WTC11 (cell line): ENCODE results near the gene ADCY2. TPM values are rescaled to one million over a fixed set of nuclear protein-coding genes. Genes with fewer than 3 reads are reported as not detected.

Source experiments
- ATAC-seq: fragments of 200-7000 bp; cut with Tn5 transposase; 2 replicates; pipeline ENCODE4 v1.10.0; 2021; ENCODE audit warnings: mild to moderate bottlenecking, moderate library complexity
- CTCF ChIA-PET: fragments of 300-600 bp; sonication (Branson Sonifier 250); formaldehyde crosslinking; loops from one replicate; lab custom pipeline; 2021; ENCODE audit warnings: antibody characterized with exemption; lab: Charles Lee
- POLR2A ChIA-PET: fragments of 350-600 bp; sonication (Branson Sonifier 250); formaldehyde crosslinking; loops from one replicate; lab custom pipeline; 2021; ENCODE audit warnings: antibody characterized with exemption; lab: Charles Lee
- DNase-seq: peaks from one replicate; pipeline ENCODE4 v3.0.0; 2021; ENCODE audit warnings: low spot score
- H3K27ac Mint-ChIP-seq: 2 replicates; pipeline ENCODE4 v1.8.0; 2021; ENCODE audit warnings: mixed read lengths
- H3K27me3 Mint-ChIP-seq: 2 replicates; pipeline ENCODE4 v1.8.0; 2021; ENCODE audit warnings: low read depth, mild to moderate bottlenecking, moderate library complexity, mixed read lengths
- H3K36me3 Mint-ChIP-seq: 2 replicates; pipeline ENCODE4 v1.8.0; 2021; ENCODE audit warnings: mixed read lengths
- H3K4me1 Mint-ChIP-seq: 2 replicates; pipeline ENCODE4 v1.8.0; 2022; ENCODE audit warnings: mixed read lengths
- H3K4me3 Mint-ChIP-seq: 2 replicates; pipeline ENCODE4 v1.8.0; 2021; ENCODE audit warnings: mild to moderate bottlenecking, moderate library complexity, mixed read lengths
- H3K9me3 Mint-ChIP-seq: 2 replicates; pipeline ENCODE4 v1.8.0; 2021; ENCODE audit warnings: mixed read lengths
- CBFB ChIP-seq: sonication (generic); formaldehyde crosslinking; IDR thresholded peaks from 2 replicates; pipeline ENCODE4 v1.8.1; 2022; ENCODE audit warnings: mild to moderate bottlenecking, low read depth, missing genetic modification reagents
- CREM ChIP-seq: sonication (generic); formaldehyde crosslinking; IDR thresholded peaks from 2 replicates; pipeline ENCODE4 v1.8.1; 2022; ENCODE audit warnings: mild to moderate bottlenecking, missing genetic modification reagents, moderate library complexity
- ESRRA ChIP-seq: sonication (generic); formaldehyde crosslinking; IDR thresholded peaks from 2 replicates; pipeline ENCODE4 v1.8.1; 2022; ENCODE audit warnings: mild to moderate bottlenecking, missing genetic modification reagents, borderline replicate concordance
- GABPB1 ChIP-seq: sonication (generic); formaldehyde crosslinking; IDR thresholded peaks from 2 replicates; pipeline ENCODE4 v1.8.1; 2023; ENCODE audit warnings: mild to moderate bottlenecking, missing genetic modification reagents
- GTF2I ChIP-seq: fragments of 250-450 bp; sonication (Bioruptor Pico); conservative IDR thresholded peaks from 2 replicates; pipeline ENCODE4 v1.4.0; 2021; ENCODE audit warnings: mild to moderate bottlenecking
- PRDM15 ChIP-seq: sonication (generic); formaldehyde crosslinking; IDR thresholded peaks from 2 replicates; pipeline ENCODE4 v1.8.0; 2022; ENCODE audit warnings: missing genetic modification reagents
- PREB ChIP-seq: sonication (generic); formaldehyde crosslinking; IDR thresholded peaks from 2 replicates; pipeline ENCODE4 v1.8.1; 2022; ENCODE audit warnings: mild to moderate bottlenecking, missing genetic modification reagents, moderate library complexity, borderline replicate concordance
- PRRX2 ChIP-seq: fragments of 250-450 bp; sonication (Bioruptor Pico); IDR thresholded peaks from 2 replicates; pipeline ENCODE4 v1.8.0; 2021; ENCODE audit warnings: mild to moderate bottlenecking
- TEAD1 ChIP-seq: sonication (generic); formaldehyde crosslinking; IDR thresholded peaks from 2 replicates; pipeline ENCODE4 v1.8.0; 2022; ENCODE audit warnings: mild to moderate bottlenecking, missing genetic modification reagents
- TP53 ChIP-seq: sonication (generic); formaldehyde crosslinking; IDR thresholded peaks from 2 replicates; pipeline ENCODE4 v1.8.1; 2023; ENCODE audit warnings: mild to moderate bottlenecking, missing genetic modification reagents
- ZNF138 ChIP-seq: sonication (generic); formaldehyde crosslinking; conservative IDR thresholded peaks from 2 replicates; pipeline ENCODE4 v1.8.1; 2022; ENCODE audit warnings: mild to moderate bottlenecking, moderate library complexity, missing genetic modification reagents
- ZNF423 ChIP-seq: fragments of 250-450 bp; sonication (Bioruptor Pico); IDR thresholded peaks from 2 replicates; pipeline ENCODE4 v2.1.2; 2022; ENCODE audit warnings: mild to moderate bottlenecking, moderate library complexity
- ZNF532 ChIP-seq: fragments of 250-450 bp; sonication (Bioruptor Pico); IDR thresholded peaks from 2 replicates; pipeline ENCODE4 v1.9.0; 2021; ENCODE audit warnings: mild to moderate bottlenecking, borderline replicate concordance
- total RNA-seq: library from RNA; stranded (reverse); gene quantifications from 3 replicates; pipeline ENCODE4 v1.2.3, GENCODE V29; 2021
- TF ChIP-seq, protein P1 (sequence below): sonication (generic); formaldehyde crosslinking; IDR thresholded peaks from 2 replicates; pipeline ENCODE4 v1.8.1; 2023; ENCODE audit warnings: mild to moderate bottlenecking, moderate library complexity, missing genetic modification reagents
- TF ChIP-seq, protein P2 (sequence below): sonication (generic); formaldehyde crosslinking; IDR thresholded peaks from 2 replicates; pipeline ENCODE4 v1.8.1; 2022; ENCODE audit warnings: missing genetic modification reagents, borderline replicate concordance
- TF ChIP-seq, protein P3 (sequence below): sonication (generic); formaldehyde crosslinking; IDR thresholded peaks from 2 replicates; pipeline ENCODE4 v1.8.0; 2022; ENCODE audit warnings: mild to moderate bottlenecking, missing genetic modification reagents

Gene ADCY2
- total RNA-seq, 1 experiment from 2014 or later, result 142 TPM

DNA sequence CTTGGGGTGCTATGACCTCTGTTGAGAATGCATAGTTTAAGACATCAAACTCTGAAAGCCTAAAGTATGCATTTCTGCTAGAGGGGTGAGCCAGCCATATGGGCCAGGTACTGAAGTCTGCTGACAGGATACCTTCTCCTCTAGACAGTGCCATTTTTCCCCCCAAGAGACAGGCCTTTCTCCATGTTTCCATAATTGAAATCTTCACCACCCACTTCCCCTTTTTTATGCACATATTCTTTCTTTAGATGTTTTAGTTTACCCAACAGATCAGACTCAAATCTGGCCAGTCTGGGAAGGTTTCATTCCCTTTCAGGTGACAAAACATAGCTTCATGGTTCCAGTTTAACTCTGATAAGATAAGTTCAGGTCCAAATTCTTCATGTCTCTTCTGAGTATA lies 212.8 kb downstream of the ADCY2 start:
- peaks cover 14% of the 10 kb centered on the region for H3K36me3 Mint-ChIP-seq
- POLR2A ChIA-PET, result no interaction called here
- no peaks in the 10 kb centered on the region for H3K27me3 Mint-ChIP-seq
- H3K4me1 Mint-ChIP-seq, result peaks cover 55% of the 10 kb centered on the region
- TF ChIP-seq ZNF138 (CRISPR knock-in tag) (no peak), PRDM15 (CRISPR knock-in tag) (no peak), ESRRA (no peak), ZNF532 (CRISPR knock-in tag) (no peak), GABPB1 (CRISPR knock-in tag) (no peak), TEAD1 (no peak), GTF2I (CRISPR knock-in tag) (no peak), CREM (CRISPR knock-in tag) (no peak), ZNF423 (CRISPR knock-in tag) (no peak), PRRX2 (CRISPR knock-in tag) (no peak), PREB (CRISPR knock-in tag) (no peak), TP53 (CRISPR knock-in tag) (no peak), CBFB (CRISPR knock-in tag) (no peak)
- TF ChIP-seq, protein P1, sequence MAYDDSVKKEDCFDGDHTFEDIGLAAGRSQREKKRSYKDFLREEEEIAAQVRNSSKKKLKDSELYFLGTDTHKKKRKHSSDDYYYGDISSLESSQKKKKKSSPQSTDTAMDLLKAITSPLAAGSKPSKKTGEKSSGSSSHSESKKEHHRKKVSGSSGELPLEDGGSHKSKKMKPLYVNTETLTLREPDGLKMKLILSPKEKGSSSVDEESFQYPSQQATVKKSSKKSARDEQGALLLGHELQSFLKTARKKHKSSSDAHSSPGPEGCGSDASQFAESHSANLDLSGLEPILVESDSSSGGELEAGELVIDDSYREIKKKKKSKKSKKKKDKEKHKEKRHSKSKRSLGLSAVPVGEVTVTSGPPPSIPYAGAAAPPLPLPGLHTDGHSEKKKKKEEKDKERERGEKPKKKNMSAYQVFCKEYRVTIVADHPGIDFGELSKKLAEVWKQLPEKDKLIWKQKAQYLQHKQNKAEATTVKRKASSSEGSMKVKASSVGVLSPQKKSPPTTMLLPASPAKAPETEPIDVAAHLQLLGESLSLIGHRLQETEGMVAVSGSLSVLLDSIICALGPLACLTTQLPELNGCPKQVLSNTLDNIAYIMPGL (CRISPR knock-in tag), result no peak
- TF ChIP-seq, protein P2, sequence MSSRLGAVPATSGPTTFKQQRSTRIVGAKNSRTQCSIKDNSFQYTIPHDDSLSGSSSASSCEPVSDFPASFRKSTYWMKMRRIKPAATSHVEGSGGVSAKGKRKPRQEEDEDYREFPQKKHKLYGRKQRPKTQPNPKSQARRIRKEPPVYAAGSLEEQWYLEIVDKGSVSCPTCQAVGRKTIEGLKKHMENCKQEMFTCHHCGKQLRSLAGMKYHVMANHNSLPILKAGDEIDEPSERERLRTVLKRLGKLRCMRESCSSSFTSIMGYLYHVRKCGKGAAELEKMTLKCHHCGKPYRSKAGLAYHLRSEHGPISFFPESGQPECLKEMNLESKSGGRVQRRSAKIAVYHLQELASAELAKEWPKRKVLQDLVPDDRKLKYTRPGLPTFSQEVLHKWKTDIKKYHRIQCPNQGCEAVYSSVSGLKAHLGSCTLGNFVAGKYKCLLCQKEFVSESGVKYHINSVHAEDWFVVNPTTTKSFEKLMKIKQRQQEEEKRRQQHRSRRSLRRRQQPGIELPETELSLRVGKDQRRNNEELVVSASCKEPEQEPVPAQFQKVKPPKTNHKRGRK (CRISPR knock-in tag), result no peak
- TF ChIP-seq, protein P3, sequence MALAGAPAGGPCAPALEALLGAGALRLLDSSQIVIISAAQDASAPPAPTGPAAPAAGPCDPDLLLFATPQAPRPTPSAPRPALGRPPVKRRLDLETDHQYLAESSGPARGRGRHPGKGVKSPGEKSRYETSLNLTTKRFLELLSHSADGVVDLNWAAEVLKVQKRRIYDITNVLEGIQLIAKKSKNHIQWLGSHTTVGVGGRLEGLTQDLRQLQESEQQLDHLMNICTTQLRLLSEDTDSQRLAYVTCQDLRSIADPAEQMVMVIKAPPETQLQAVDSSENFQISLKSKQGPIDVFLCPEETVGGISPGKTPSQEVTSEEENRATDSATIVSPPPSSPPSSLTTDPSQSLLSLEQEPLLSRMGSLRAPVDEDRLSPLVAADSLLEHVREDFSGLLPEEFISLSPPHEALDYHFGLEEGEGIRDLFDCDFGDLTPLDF (CRISPR knock-in tag), result no peak
- TF ChIP-seq, all 79 proteins: peak for 0
- DNase-seq, result no peak
- peaks cover 12% of the 10 kb centered on the region for H3K9me3 Mint-ChIP-seq
- no peak overlapping the region for H3K4me3 Mint-ChIP-seq
- ATAC-seq, result no peak
- H3K27ac Mint-ChIP-seq, result peak overlapping the region; percentile 32
- CTCF ChIA-PET, result no interaction called here
